Keratinocyte (primary cell): ENCODE measurements around the gene SLC7A11. TPM values are rescaled to one million over a fixed set of nuclear protein-coding genes. Genes with fewer than 3 reads are reported as not detected.

Experiments
- DNase-seq: peaks from one replicate; pipeline ENCODE4 v3.0.0-alpha.2; 2011; ENCODE audit warnings: low read depth, missing footprints, low spot score
- FAIRE-seq: peaks from 2 replicates; lab custom pipeline; 2011; peaks lifted over from hg19 to GRCh38; lab: Jason Lieb, UNC
- H2AFZ ChIP-seq: 2 replicates; pipeline ENCODE4 v1.6.0; 2012; ENCODE audit warnings: low read length, control low read depth, inconsistent platforms; ENCODE audit not compliant: control insufficient read depth
- H3K27ac ChIP-seq: 2 replicates; pipeline ENCODE4 v1.5.1; 2011; ENCODE audit warnings: low read length; ENCODE audit not compliant: control insufficient read depth, insufficient read depth
- H3K27me3 ChIP-seq: 3 replicates; pipeline ENCODE4 v1.6.0; 2011; ENCODE audit warnings: low read length; ENCODE audit not compliant: control insufficient read depth, insufficient read depth; ENCODE audit errors: extremely low read depth
- H3K36me3 ChIP-seq, 2 experiments: 2 replicates in 1 of 2; 3 replicates in 1 of 2; pipeline ENCODE4 v1.5.1; 2011; ENCODE audit warnings: low read length in 2 of 2, mild to moderate bottlenecking in 1 of 2; ENCODE audit not compliant: control insufficient read depth in 2 of 2, insufficient read depth in 2 of 2; ENCODE audit errors: extremely low read depth in 1 of 2
- H3K4me1 ChIP-seq: 3 replicates; pipeline ENCODE4 v1.5.1; 2011; ENCODE audit warnings: low read length; ENCODE audit not compliant: control insufficient read depth, insufficient read depth; ENCODE audit errors: extremely low read depth
- H3K4me2 ChIP-seq: 3 replicates; pipeline ENCODE4 v1.6.0; 2011; ENCODE audit warnings: low read depth, low read length; ENCODE audit not compliant: control insufficient read depth, insufficient read depth; ENCODE audit errors: extremely low read depth
- H3K4me3 ChIP-seq, 3 experiments: fragments of 200-600 bp in 1 of 3; sonication (generic) in 1 of 3; 2 replicates in 2 of 3; 3 replicates in 1 of 3; pipeline ENCODE4 v1.5.1; 2011 to 2016; ENCODE audit warnings: low read length in 3 of 3, mild to moderate bottlenecking in 3 of 3, control low read depth in 2 of 3, inconsistent platforms in 1 of 3, low read depth in 1 of 3, mixed read lengths in 1 of 3, mixed run types in 1 of 3, moderate library complexity in 1 of 3; ENCODE audit not compliant: control insufficient read depth in 2 of 3, insufficient read depth in 2 of 3; ENCODE audit errors: extremely low read depth in 1 of 3
- H3K79me2 ChIP-seq: 2 replicates; pipeline ENCODE4 v1.6.0; 2012; ENCODE audit warnings: low read length; ENCODE audit not compliant: control insufficient read depth, insufficient read depth
- H3K9ac ChIP-seq: 3 replicates; pipeline ENCODE4 v1.6.0; 2011; ENCODE audit warnings: low read length; ENCODE audit not compliant: control insufficient read depth, insufficient read depth; ENCODE audit errors: extremely low read depth
- H3K9me1 ChIP-seq: 3 replicates; pipeline ENCODE4 v1.6.0; 2011; ENCODE audit warnings: low read length; ENCODE audit not compliant: control insufficient read depth, insufficient read depth; ENCODE audit errors: extremely low read depth
- H3K9me3 ChIP-seq: 2 replicates; pipeline ENCODE4 v1.5.1; 2012; ENCODE audit warnings: low read depth, low read length; ENCODE audit not compliant: control insufficient read depth
- H4K20me1 ChIP-seq: 3 replicates; pipeline ENCODE4 v1.6.0; 2011; ENCODE audit warnings: low read length; ENCODE audit not compliant: control insufficient read depth, insufficient read depth; ENCODE audit errors: extremely low read depth
- CTCF ChIP-seq, 3 experiments: IDR thresholded peaks in 1 of 3; conservative IDR thresholded peaks in 1 of 3; optimal IDR thresholded peaks in 1 of 3; 2 replicates in 2 of 3; 3 replicates in 1 of 3; pipeline versions ENCODE3 to v1.5.1; 2011; ENCODE audit warnings: low read length in 3 of 3, mild to moderate bottlenecking in 3 of 3, moderate library complexity in 2 of 3, control low read depth in 1 of 3, inconsistent platforms in 1 of 3; ENCODE audit not compliant: insufficient read depth in 2 of 3; ENCODE audit errors: extremely low read depth in 1 of 3
- EZH2 ChIP-seq: IDR thresholded peaks from one replicate; pipeline ENCODE4 v1.6.1; 2012; ENCODE audit warnings: inconsistent platforms, mild to moderate bottlenecking, low read length, moderate library complexity
- dilution Hi-C: fragments of 300-500 bp; cut with MboI; formaldehyde crosslinking; loops from one replicate; pipeline ENCODE4 v1.7.0; 2020; ENCODE audit warnings: low sequenced_read_pairs; ENCODE audit not compliant: extremely low pct_ligation_motif_present
- polyA plus RNA-seq, 5 experiments: library from polyadenylated mRNA; depleted of rRNA in 3 of 5; stranded (reverse) in 3 of 5; stranded (forward) in 1 of 5; unstranded in 1 of 5; fragments of >200 nt; gene quantifications; 1 replicate in 1 of 5; 2 replicates in 3 of 5; 3 replicates in 1 of 5; pipeline versions ENCODE4 v1.2.1 to v1.2.3, GENCODE V29; 2011 to 2012; ENCODE audit warnings: missing spikeins in 2 of 5, low read depth in 1 of 5, low replicate concordance in 1 of 5

SLC7A11 gene
- polyA plus RNA-seq, 1 donor (not counting 4 experiments of a cell fraction or from before 2014, with no cell fraction given), result 8.4 TPM

- H3K4me1 ChIP-seq, result peaks cover 17% of the 10 kb centered on the region
Observed at GRCh38 chr4:138234248-138234647, 7.9 kb downstream of the SLC7A11 start.

DNA sequence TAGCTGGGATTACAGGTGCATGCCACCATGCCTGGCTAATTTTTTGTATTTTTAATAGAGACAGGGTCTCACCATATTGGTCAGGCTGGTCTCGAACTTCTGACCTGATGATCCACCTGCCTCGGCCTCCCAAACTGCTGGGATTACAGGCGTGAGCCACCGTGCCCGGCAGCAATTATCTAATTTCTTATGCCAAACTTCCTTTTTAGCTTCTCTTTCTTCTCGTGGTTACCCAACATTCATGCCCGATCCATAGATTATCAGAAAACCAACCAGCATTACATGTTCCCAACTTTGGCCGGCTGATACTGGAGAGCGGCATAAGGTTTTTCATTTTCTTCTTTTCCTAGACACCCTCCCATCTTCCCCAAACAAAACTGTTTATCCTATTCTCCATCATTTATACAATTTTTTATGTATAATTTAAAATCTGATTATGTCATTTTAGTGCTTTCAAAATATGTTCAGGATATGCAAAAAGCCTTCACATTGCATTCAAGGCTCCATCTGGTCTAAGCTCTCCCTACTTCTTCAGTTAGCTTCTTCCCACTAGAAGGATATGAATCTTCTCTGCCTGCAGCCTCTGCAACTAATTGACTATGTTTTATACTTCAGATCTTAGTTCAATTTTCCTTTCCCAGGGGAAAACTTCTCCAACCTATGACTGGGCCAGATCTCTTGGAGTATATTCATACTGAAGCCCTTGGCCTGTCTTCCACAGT, 8.7 kb downstream of the SLC7A11 start:
- H4K20me1 ChIP-seq, result no peaks in the 10 kb centered on the region
- TF ChIP-seq CTCF (optimal IDR thresholded peaks at IDR 0.05 in 1 of 3, IDR thresholded peaks at IDR 0.05 in 1 of 3, conservative IDR thresholded peaks at IDR 0.05 in 1 of 3; ENCODE audit: extremely low read depth in 1 of 3, insufficient read depth in 2 of 3, low read length in 3 of 3) (no peak), EZH2 (no peak)
- no peaks in the 10 kb centered on the region for H3K9me1 ChIP-seq
- H3K4me1 ChIP-seq, result peaks cover 17% of the 10 kb centered on the region
- H3K27me3 ChIP-seq, result no peaks in the 10 kb centered on the region
- no peak overlapping the region for H2AFZ ChIP-seq
- no peak overlapping the region for H3K27ac ChIP-seq
- no peak overlapping the region for H3K4me3 ChIP-seq
- dilution Hi-C loops, result no loop called here
- H3K79me2 ChIP-seq, result peaks cover 13% of the 10 kb centered on the region
- H3K9me3 ChIP-seq, result no peaks in the 10 kb centered on the region
- FAIRE-seq (no peak), DNase-seq (no peak)
- H3K9ac ChIP-seq, result no peak overlapping the region
- peaks cover 2 to 10% of the 10 kb centered on the region in 2 experiments for H3K36me3 ChIP-seq
- no peak overlapping the region for H3K4me2 ChIP-seq

More at GRCh38 chr4:138234248-138234647, 7.9 kb downstream of the SLC7A11 start:
- H4K20me1 ChIP-seq, result no peaks in the 10 kb centered on the region
- H3K9me3 ChIP-seq, result no peaks in the 10 kb centered on the region
- peaks cover 20% of the 10 kb centered on the region for H3K79me2 ChIP-seq
- DNase-seq, result no peak
- H3K27ac ChIP-seq, result peak overlapping the region; percentile 14
- no peak overlapping the region for H3K4me2 ChIP-seq
- H3K9me1 ChIP-seq, result no peaks in the 10 kb centered on the region
- no peak overlapping the region for H3K4me3 ChIP-seq
- peaks cover 2 to 6% of the 10 kb centered on the region in 2 experiments for H3K36me3 ChIP-seq
- H3K27me3 ChIP-seq, result no peaks in the 10 kb centered on the region
- H3K9ac ChIP-seq, result no peak overlapping the region
- TF ChIP-seq EZH2 (no peak), CTCF (optimal IDR thresholded peaks at IDR 0.05 in 1 of 3, IDR thresholded peaks at IDR 0.05 in 1 of 3, conservative IDR thresholded peaks at IDR 0.05 in 1 of 3; ENCODE audit: extremely low read depth in 1 of 3, insufficient read depth in 2 of 3, low read length in 3 of 3) (no peak)
- H2AFZ ChIP-seq, result no peak overlapping the region
- FAIRE-seq, result no peak
- dilution Hi-C loops, result no loop called here
